Mesothelial cell of epicardium (in vitro differentiated cells): ENCODE data around the gene DENND4A. TPM values are rescaled to one million over a fixed set of nuclear protein-coding genes. Genes with fewer than 3 reads are reported as not detected.
A peak's percentile ranks its signal among the peaks of the same experiment; 100 is the strongest.

Experiments used
- DNase-seq, 2 experiments: peaks; one replicate each; pipeline ENCODE4 v3.0.0; 2021; ENCODE audit warnings: low spot score in 2 of 2; ENCODE audit not compliant: unreplicated experiment in 2 of 2
- H3K27ac Mint-ChIP-seq: 2 replicates; pipeline ENCODE4 v1.8.0; 2021; ENCODE audit warnings: mixed read lengths
- H3K27me3 Mint-ChIP-seq: 2 replicates; pipeline ENCODE4 v1.8.0; 2021; ENCODE audit warnings: low read depth, mixed read lengths
- H3K36me3 Mint-ChIP-seq: 2 replicates; pipeline ENCODE4 v1.8.0; 2021; ENCODE audit warnings: mixed read lengths
- H3K4me1 Mint-ChIP-seq: 2 replicates; pipeline ENCODE4 v1.8.0; 2021; ENCODE audit warnings: mixed read lengths
- H3K4me3 Mint-ChIP-seq: 2 replicates; pipeline ENCODE4 v1.8.0; 2021; ENCODE audit warnings: mild to moderate bottlenecking, moderate library complexity, mixed read lengths
- H3K9me3 Mint-ChIP-seq: 2 replicates; pipeline ENCODE4 v1.8.0; 2021; ENCODE audit warnings: mixed read lengths
- total RNA-seq: library from RNA; stranded (reverse); gene quantifications from 3 replicates; pipeline ENCODE4 v1.2.1, GENCODE V29; 2021
- TF ChIP-seq, protein P1 (sequence below): fragments of 200-600 bp; sonication (generic); IDR thresholded peaks from one replicate; pipeline ENCODE4 v1.5.0; 2021; ENCODE audit warnings: antibody characterized with exemption; ENCODE audit not compliant: unreplicated experiment

DENND4A gene
- total RNA-seq, 1 donor from 2014 or later = 23.3 TPM

DNA sequence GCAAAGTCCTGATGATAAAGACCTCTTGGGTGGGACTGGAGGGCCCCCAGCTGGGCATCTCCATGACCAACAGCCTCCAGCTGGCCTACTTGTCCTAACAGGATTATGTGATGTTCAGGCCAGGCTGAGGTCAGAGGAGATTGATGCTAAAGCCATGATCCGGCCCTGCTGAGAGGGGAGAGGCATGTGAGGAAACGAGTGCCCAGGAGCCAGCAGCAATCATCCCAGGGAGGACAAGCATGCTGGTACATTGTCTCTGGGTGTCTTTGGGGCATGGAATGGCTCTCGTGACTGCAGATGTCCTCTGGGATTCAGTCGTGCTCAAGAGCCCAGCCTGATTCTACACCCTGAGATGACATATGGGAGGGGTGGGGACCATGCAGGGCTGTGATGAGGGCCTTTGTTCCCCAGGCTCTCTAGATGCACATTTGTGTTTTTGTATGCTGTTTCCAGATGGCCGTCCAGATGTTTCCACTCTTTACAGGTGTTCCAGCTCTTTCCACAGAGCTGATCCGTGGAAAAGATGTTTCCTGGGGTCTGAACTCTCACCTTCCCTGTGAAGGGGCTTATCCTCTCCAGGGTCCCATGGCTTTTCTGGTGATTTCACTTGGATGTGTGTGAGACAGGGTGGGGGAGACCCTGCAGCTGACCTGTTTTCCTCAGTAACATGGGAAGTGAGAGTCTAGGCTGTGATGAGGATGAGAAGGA, 150.2 kb downstream of the DENND4A start:
- Mint-ChIP-seq H3K4me3 (no peak overlapping the region), H3K27ac (no peak overlapping the region), H3K27me3 (no peaks in the 10 kb centered on the region), H3K36me3 (no peaks in the 10 kb centered on the region), H3K4me1 (peaks cover 15% of the 10 kb centered on the region), H3K9me3 (no peaks in the 10 kb centered on the region)
- TF ChIP-seq, protein P1, sequence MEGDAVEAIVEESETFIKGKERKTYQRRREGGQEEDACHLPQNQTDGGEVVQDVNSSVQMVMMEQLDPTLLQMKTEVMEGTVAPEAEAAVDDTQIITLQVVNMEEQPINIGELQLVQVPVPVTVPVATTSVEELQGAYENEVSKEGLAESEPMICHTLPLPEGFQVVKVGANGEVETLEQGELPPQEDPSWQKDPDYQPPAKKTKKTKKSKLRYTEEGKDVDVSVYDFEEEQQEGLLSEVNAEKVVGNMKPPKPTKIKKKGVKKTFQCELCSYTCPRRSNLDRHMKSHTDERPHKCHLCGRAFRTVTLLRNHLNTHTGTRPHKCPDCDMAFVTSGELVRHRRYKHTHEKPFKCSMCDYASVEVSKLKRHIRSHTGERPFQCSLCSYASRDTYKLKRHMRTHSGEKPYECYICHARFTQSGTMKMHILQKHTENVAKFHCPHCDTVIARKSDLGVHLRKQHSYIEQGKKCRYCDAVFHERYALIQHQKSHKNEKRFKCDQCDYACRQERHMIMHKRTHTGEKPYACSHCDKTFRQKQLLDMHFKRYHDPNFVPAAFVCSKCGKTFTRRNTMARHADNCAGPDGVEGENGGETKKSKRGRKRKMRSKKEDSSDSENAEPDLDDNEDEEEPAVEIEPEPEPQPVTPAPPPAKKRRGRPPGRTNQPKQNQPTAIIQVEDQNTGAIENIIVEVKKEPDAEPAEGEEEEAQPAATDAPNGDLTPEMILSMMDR = no peak
- no peak for DNase-seq

DNA sequence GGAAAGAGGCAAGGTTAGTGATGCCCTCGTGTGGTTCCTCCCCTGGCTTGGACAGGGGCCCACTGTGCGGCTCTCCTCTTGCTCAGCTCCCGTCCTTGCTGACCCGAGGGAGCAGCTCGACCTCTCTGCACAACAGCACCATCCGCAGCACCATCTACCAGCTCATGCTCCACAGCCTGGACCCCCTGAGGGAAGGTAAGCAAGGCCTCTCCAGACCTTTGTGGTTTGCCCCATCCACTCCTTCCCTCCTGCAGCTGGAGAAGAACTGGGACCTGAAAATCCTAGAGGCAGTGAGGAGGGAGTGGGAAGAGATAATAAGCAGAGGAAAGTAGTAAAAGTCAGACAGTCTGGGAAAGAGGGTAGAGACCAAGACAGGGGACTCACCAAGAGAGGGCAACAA, 152.6 kb downstream of the DENND4A start:
- peaks cover 5% of the 10 kb centered on the region for H3K27me3 Mint-ChIP-seq
- TF ChIP-seq, protein P1 = no peak
- DNase-seq = no peak
- H3K9me3 Mint-ChIP-seq = no peaks in the 10 kb centered on the region
- H3K36me3 Mint-ChIP-seq = no peaks in the 10 kb centered on the region
- H3K4me3 Mint-ChIP-seq = no peak overlapping the region
- peaks cover 15% of the 10 kb centered on the region for H3K4me1 Mint-ChIP-seq
- no peak overlapping the region for H3K27ac Mint-ChIP-seq

DNA sequence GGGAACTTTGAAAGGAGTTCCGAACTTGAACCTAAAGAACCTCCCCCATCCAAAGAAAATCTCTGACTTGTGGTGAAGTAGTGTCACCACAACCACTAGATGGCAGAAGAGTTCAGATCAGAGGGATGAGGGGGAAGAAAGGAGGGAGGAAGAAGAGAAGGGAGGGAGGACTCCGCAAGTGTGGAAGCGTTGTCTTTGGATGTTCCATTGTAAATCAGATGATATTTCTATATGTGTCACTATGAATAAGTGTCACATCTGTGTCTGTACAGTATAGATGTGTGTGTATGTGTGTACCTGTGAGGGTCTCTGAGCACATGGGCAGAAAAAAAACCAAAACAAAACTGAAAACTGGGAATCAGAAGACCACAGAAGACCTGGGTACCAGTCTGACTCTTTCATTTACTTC, 153.4 kb downstream of the DENND4A start:
- DNase-seq = no peak
- H3K27ac Mint-ChIP-seq = peak overlapping the region; percentile 45
- no peak overlapping the region for H3K4me3 Mint-ChIP-seq
- H3K4me1 Mint-ChIP-seq = peaks cover 15% of the 10 kb centered on the region
- no peaks in the 10 kb centered on the region for H3K36me3 Mint-ChIP-seq
- H3K9me3 Mint-ChIP-seq = no peaks in the 10 kb centered on the region
- H3K27me3 Mint-ChIP-seq = peaks cover 5% of the 10 kb centered on the region
- TF ChIP-seq, protein P1 = peak; percentile 69

DNA sequence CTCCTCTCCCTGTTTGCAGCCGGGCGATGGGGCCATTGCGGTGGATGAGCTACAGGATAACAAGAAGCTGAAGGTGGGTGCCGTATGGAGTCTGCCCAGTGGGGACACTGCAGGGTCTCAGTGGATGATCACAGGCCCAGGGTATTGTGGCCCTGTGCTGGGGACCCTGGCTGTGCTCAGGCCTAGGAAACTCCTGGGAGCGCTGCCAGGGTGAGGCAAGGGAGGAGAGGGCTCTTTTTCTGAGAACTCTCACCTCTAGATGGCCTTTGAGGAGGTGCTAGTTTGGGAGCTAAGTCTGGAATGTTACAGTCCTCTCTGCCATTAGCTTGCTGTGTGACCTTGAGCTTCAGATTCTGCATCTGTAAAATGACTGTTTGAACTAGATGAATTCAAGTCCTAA, 154.0 kb downstream of the DENND4A start:
- Mint-ChIP-seq H3K27me3 (peaks cover 5% of the 10 kb centered on the region), H3K4me3 (no peak overlapping the region), H3K9me3 (no peaks in the 10 kb centered on the region), H3K36me3 (no peaks in the 10 kb centered on the region), H3K4me1 (peaks cover 15% of the 10 kb centered on the region), H3K27ac (peak overlapping the region; percentile 45)
- TF ChIP-seq, protein P1 = no peak
- no peak for DNase-seq

DNA sequence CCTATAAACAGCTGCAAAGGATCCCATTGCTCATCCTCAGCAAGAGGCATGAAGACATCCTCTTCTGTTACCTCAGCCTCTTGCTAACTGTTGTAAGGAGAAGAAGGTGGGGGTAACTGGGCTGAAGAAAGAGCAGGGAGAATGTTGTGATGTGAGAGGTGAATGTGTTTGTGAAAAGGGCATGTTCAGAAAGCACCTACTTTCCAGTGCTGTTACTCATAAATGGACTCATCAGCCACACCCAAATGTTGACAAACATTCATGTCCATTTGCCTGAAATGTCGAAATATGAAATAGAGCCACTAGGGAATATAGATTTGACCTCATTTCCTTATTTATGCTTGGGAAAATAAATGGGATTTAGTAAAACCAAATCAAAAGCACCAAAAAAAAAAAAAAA, 157.7 kb downstream of the DENND4A start:
- no peak overlapping the region for H3K27ac Mint-ChIP-seq
- H3K4me3 Mint-ChIP-seq = no peak overlapping the region
- peaks cover 15% of the 10 kb centered on the region for H3K4me1 Mint-ChIP-seq
- H3K27me3 Mint-ChIP-seq = peaks cover 5% of the 10 kb centered on the region
- no peaks in the 10 kb centered on the region for H3K9me3 Mint-ChIP-seq
- TF ChIP-seq, protein P1 = no peak
- no peaks in the 10 kb centered on the region for H3K36me3 Mint-ChIP-seq
- no peak for DNase-seq

DNA sequence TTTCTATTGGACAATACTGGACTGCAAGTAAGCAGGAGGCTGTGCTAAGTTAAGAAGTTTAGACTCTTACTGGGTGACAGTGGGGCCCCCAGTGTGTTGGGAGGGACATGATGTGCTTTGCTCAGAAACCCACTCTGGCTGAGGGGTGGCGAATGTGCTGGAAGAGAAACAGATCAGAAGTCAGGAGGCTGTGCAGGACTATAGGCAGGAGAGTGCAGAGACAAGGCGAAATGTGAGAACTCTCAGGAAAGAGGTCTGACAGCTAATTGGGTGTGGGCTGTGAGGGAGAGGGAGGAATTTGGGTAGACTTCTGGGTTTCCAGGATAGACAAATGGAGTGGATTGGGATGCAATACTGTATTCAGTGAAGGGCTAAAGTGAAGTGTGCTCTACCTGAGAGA, 158.3 kb downstream of the DENND4A start:
- Mint-ChIP-seq H3K4me1 (peaks cover 14% of the 10 kb centered on the region), H3K27me3 (peaks cover 5% of the 10 kb centered on the region), H3K9me3 (no peaks in the 10 kb centered on the region), H3K4me3 (no peak overlapping the region), H3K36me3 (no peaks in the 10 kb centered on the region), H3K27ac (no peak overlapping the region)
- TF ChIP-seq, protein P1 = no peak
- DNase-seq = no peak
